HG03045 (cell line): ENCODE measurements around the gene DAB2.

Experiments
- ATAC-seq: cut with Tn5 transposase; IDR thresholded peaks from one replicate; pipeline ENCODE4 v1.9.1; 2021; ENCODE audit warnings: mild to moderate bottlenecking, moderate library complexity; ENCODE audit not compliant: unreplicated experiment

The DAB2 gene

GRCh38 chr5:39424736-39425637 is at the start of gene DAB2:
DAB2 (minus strand) TSS chr5:39424980; CDS start chr5:39394320, 30,660 bp downstream.
- no peak for ATAC-seq

DNA sequence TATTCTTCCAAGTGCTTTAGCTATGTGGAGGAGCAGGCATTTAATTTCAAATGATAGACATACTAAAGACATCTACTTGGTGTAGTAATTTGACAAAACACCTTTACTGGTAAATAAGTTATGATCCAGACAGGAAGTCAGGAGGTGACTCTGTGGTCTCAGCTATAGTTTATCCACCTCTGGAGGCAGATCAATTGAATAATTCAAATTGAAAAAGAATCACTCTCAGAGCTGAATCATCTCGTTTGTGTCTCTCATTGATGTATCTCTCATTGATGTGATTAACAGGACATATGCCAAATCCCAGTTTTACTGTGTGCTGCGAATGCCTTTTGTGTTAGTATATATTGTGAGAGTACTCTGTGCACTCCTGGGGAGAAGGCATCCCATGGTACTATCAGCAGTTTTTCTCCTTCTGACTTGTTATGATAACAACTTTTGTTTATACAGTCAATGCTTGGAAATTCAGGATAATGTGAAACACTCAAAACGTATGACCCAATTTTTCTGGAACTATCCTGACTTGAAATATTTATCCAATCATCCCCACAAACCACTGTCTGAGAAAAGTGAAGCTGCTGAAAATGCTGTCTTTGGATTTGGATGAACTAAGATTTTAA is 48.5 kb upstream of the DAB2 start:
- no peak for ATAC-seq

GRCh38 chr5:39471836-39472508 is 47.2 kb upstream of the DAB2 start:
- no peak for ATAC-seq

GRCh38 chr5:39470811-39471210 is 46.0 kb upstream of the DAB2 start:
- no peak for ATAC-seq

DNA sequence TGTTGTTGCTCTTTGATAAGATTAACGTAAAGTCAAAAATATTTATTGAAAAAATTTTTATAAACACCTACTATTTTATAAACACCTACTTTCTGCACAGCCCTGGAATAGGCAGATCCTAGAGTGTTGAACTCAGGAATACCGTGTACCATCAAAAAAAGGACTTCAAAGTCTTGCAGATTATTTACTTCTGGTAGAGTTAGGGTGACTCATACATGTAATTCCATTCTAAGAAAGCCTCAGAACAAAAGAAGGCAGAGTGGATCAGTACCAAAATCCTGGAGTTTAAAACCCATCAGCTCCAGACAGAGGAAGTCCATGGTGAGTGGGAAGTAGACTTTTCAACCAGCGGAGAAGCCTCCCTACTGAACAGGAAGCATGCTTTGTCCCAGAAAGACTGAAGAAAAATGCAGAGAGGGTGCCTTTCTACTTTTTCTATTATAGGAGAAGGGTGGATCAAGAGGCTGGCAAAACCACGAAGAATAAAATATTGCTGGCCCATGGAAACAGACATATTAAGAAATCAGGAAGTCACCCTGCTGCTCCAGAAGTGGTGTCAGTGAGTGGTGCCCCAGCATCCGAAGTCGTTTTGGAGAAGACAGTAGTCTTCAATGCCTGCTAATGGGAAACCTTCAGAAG is 45.1 kb upstream of the DAB2 start:
- no peak for ATAC-seq

- ATAC-seq = no peak
Observed at GRCh38 chr5:39469176-39469575, 44.4 kb upstream of the DAB2 start.

DNA sequence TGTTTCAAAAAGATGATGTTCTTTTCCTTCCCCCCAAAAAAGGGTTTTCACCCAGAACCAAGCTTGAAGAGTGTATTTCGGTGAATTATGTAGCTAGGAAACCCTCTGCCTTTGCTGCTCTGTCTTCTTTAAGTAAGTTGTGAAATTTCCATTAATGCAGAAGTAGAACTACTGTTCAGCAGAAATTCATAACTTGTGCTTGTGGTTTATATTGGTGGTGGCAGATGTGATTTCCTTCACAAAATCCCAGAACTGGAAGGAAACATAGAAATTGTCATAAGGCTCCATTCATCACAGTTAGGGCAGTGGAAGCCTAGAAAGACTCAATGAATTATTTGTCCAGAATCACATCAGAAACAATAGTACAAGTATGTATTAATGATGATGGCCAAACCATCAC is 42.1 kb upstream of the DAB2 start:
- no peak for ATAC-seq

DNA sequence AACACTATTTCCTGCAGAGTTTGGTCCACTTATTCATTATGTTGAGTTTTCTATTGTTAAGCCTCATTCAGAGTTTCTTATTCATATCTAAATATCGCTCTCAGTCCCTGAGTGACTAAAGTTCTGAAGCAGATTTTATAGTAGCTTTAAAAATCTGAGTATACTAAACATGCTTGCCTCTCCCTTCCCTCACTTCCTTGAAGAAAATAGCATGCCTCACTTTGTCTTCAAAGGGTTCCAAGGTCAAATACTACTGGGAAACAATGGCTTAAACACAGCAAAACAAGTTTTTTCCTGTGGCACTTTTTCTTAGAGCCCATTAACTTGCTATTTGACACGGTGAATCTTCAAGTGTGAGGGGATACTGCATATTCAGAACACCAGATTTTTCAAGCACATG is 41.1 kb upstream of the DAB2 start:
- no peak for ATAC-seq

DNA sequence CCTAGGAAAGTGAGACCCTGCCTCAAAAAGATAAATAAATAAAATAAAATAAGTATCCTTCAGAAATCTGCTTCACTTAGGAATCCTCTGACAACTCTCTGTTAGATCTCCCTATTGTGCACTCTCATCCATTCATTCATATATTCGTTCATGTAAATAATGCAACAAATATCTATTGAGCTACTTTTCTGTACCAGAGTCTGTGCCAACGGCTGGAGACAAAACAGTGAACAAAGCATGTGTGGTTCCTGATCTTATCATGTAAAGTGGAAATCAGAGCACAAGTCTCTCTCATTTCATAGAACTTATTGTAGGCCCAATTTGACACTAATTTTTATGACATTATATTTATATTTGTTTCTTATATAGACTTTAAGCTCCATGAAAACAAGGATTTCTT is 40.3 kb upstream of the DAB2 start:
- ATAC-seq = no peak

- ATAC-seq = no peak
Observed at GRCh38 chr5:39464088-39464487, 39.3 kb upstream of the DAB2 start.

- no peak for ATAC-seq
Observed at GRCh38 chr5:39462211-39462610, 37.4 kb upstream of the DAB2 start.

DNA sequence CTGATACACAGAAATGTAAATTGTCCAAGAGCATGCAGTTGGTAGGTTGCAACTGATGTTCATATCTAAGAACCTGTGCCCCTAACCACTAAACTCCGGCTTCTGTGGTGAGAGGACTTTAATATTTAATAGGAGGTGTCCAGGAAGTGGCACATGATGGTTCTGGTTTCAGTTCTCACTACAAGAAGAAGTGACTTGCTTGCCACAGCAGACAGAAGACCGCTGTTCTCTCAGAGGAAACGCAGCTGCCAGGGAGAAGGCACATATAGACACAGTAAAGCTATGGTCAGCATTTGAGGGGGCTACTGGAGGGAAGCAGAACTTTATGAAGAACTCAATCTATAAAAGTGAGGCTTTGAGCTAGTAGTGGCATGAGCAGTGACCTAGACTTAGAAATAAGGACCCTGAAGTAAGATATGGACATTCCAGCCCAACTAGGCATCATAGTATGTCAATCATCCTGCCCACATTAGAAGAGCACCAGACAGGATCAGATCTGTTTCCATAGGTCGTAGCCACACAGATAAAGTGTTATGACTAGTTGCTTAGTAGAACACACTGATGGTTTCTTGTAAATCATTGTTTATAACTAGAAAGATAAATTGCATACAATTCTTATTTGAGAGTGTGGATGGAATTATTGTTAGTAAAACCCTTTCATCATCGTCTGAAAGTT is 36.4 kb upstream of the DAB2 start:
- ATAC-seq = no peak

DNA sequence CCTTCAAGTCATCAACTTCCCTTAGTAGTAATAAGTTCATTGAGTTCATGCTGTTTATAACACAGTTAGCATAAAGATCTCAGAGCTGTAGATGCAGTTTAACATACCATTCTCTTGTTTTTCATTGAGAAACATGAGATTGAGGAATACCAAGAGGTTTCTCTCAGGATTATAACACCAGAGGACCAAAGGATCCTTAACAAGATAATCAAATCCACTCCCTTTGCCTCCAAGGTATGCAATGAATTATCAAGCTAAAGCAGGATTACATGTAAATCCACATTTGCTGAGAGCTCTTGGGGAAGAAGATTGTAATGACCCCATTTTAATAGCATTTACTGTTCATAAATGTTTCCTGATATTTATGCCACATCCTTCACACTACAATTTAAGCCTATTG is 35.1 kb upstream of the DAB2 start:
- no peak for ATAC-seq

DNA sequence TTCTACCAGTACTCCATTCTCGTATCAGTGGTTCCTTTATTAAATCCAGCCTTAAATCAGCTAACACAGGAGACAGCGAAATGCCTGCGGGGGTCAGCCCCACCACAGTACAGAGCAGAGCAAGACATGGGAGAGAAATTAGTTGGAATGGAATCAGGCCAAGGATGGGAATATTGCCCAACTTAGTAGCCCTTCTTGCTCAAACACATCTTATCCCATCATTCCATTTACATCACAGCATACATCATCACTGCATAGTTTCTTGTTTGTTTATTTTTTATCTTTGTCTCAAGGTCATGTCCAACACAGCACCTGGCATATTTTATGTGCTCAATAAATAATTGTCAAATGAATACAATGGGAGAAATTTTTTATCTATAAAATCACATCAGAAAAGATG is 34.3 kb upstream of the DAB2 start:
- ATAC-seq = no peak

- ATAC-seq = no peak
Observed at GRCh38 chr5:39455645-39456044, 30.9 kb upstream of the DAB2 start.

- ATAC-seq = no peak
Observed at GRCh38 chr5:39453606-39454005, 28.8 kb upstream of the DAB2 start.

DNA sequence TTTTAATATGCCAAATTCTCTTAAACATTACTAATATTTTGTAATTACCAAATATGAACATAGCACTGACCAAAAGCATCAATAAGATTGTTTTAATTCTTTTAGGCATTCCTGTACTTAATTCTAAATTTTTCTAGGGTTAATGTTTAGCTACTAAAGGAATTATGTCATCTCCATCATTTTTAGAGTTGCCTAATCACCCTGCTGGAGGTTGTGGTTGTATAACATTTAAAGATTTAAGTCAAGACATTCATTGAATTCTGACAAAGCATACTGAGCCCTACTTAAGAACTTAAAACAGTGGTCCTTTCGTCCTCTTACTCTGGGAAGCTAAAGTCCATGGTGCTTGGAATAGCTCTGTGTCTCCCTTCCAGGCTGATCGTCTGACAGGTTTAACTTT is 28.1 kb upstream of the DAB2 start:
- no peak for ATAC-seq

- ATAC-seq = no peak
Observed at GRCh38 chr5:39451276-39451941, 26.6 kb upstream of the DAB2 start.

- no peak for ATAC-seq
Observed at GRCh38 chr5:39450487-39450886, 25.7 kb upstream of the DAB2 start.

DNA sequence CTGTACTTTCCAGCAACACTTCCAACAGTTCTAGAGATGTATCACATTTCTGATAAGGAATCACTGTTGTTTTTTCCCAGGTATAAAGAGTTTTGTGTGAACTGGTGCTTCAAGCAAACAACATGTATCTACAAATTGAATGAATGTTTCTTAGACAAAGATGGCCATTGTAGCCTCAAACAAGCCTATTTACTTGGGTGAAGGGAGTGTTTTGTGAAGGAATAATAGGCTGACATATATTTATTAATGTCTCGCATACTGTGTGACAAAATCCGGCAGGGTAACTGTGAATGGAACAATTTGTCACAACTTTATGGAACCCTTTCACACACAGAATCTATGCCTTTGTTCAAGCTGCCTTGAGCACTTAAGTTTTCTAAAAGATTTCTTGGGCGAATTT is 24.8 kb upstream of the DAB2 start:
- no peak for ATAC-seq
